HEK293 (cell line): ENCODE results near the gene CCDC175.

Source experiments
- EGR2 ChIP-seq: fragments of 450-650 bp; formaldehyde crosslinking; IDR thresholded peaks from 2 replicates; pipeline ENCODE4 v1.5.1; 2016; ENCODE audit warnings: low read depth, missing biosample characterization, missing genetic modification characterization
- MYNN ChIP-seq: fragments of 450-650 bp; formaldehyde crosslinking; IDR thresholded peaks from 2 replicates; pipeline ENCODE4 v1.5.1; 2016; ENCODE audit warnings: missing biosample characterization, missing genetic modification characterization, borderline replicate concordance
- YY1 ChIP-seq: fragments of 450-650 bp; formaldehyde crosslinking; IDR thresholded peaks from 2 replicates; pipeline ENCODE4 v1.5.1; 2018; ENCODE audit warnings: missing biosample characterization, missing genetic modification characterization
- ZNF121 ChIP-seq: fragments of 450-650 bp; formaldehyde crosslinking; IDR thresholded peaks from 2 replicates; pipeline ENCODE4 v1.5.1; 2016; ENCODE audit warnings: missing biosample characterization, missing genetic modification characterization
- ZNF558 ChIP-seq: fragments of 450-650 bp; formaldehyde crosslinking; IDR thresholded peaks from 2 replicates; pipeline ENCODE4 v1.5.1; 2016; ENCODE audit warnings: missing biosample characterization, missing genetic modification characterization
- ZNF629 ChIP-seq: fragments of 450-650 bp; formaldehyde crosslinking; IDR thresholded peaks from 2 replicates; pipeline ENCODE4 v1.5.1; 2017; ENCODE audit warnings: missing biosample characterization, missing genetic modification characterization
- TF ChIP-seq, protein P1 (sequence below): fragments of 450-650 bp; formaldehyde crosslinking; IDR thresholded peaks from 2 replicates; pipeline ENCODE4 v1.5.1; 2017; ENCODE audit warnings: missing biosample characterization, missing genetic modification characterization
- TF ChIP-seq, protein P2 (sequence below): fragments of 450-650 bp; formaldehyde crosslinking; IDR thresholded peaks from 2 replicates; pipeline ENCODE4 v1.5.1; 2016; ENCODE audit warnings: missing biosample characterization, missing genetic modification characterization
- TF ChIP-seq, protein P3 (sequence below): IDR thresholded peaks from 2 replicates; pipeline ENCODE4 v1.6.1; 2011; ENCODE audit warnings: mild to moderate bottlenecking, low read depth, low read length, borderline replicate concordance
- TF ChIP-seq, protein P4 (sequence below): fragments of 450-650 bp; formaldehyde crosslinking; IDR thresholded peaks from 2 replicates; pipeline ENCODE4 v1.5.1; 2016; ENCODE audit warnings: missing biosample characterization, missing genetic modification characterization
- TF ChIP-seq, protein P5 (sequence below): fragments of 450-650 bp; formaldehyde crosslinking; IDR thresholded peaks from 2 replicates; pipeline ENCODE4 v1.5.1; 2017; ENCODE audit warnings: missing biosample characterization, missing genetic modification characterization

DNA sequence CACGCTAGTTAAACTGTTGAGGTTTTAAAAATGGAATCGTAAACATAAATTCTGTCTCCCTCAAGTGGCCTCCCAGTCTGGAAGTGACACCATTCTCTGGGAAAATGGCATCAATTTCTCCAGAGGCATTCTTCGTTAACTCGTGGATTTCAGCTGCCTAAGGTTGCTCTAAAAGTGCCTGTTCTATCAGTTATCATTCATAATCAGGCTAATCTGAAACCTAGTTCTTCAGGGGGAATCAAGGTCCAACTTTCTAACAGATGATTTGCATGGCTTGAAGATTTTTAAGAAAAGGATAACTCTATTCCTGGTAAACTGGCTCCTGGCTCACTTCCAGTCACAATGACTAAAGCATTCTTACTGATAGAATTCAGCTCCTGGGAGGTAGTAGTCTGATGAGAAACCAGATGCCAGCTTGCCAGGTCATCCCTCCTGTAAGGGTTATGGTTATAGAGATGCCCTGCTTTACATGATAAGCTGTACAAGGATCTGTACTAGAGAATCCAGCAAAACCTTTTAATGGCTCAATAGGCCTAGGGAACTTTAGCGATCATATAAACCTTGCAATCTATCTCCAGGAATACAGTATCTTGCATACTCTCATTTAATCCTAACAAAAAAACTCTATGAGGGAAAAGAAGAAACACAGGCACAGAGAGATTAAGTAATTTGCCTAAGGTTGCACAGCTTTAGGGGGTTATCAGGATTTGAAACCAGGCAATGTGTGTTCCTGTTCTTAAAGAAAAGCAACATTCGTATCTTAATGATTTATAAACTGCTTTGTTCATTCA is 93.9 kb downstream of the CCDC175 start:
- TF ChIP-seq, protein P1, sequence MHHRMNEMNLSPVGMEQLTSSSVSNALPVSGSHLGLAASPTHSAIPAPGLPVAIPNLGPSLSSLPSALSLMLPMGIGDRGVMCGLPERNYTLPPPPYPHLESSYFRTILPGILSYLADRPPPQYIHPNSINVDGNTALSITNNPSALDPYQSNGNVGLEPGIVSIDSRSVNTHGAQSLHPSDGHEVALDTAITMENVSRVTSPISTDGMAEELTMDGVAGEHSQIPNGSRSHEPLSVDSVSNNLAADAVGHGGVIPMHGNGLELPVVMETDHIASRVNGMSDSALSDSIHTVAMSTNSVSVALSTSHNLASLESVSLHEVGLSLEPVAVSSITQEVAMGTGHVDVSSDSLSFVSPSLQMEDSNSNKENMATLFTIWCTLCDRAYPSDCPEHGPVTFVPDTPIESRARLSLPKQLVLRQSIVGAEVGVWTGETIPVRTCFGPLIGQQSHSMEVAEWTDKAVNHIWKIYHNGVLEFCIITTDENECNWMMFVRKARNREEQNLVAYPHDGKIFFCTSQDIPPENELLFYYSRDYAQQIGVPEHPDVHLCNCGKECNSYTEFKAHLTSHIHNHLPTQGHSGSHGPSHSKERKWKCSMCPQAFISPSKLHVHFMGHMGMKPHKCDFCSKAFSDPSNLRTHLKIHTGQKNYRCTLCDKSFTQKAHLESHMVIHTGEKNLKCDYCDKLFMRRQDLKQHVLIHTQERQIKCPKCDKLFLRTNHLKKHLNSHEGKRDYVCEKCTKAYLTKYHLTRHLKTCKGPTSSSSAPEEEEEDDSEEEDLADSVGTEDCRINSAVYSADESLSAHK (tag by site-specific recombination): no peak
- TF ChIP-seq, protein P2, sequence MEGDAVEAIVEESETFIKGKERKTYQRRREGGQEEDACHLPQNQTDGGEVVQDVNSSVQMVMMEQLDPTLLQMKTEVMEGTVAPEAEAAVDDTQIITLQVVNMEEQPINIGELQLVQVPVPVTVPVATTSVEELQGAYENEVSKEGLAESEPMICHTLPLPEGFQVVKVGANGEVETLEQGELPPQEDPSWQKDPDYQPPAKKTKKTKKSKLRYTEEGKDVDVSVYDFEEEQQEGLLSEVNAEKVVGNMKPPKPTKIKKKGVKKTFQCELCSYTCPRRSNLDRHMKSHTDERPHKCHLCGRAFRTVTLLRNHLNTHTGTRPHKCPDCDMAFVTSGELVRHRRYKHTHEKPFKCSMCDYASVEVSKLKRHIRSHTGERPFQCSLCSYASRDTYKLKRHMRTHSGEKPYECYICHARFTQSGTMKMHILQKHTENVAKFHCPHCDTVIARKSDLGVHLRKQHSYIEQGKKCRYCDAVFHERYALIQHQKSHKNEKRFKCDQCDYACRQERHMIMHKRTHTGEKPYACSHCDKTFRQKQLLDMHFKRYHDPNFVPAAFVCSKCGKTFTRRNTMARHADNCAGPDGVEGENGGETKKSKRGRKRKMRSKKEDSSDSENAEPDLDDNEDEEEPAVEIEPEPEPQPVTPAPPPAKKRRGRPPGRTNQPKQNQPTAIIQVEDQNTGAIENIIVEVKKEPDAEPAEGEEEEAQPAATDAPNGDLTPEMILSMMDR (tag by site-specific recombination): no peak
- TF ChIP-seq, protein P3, sequence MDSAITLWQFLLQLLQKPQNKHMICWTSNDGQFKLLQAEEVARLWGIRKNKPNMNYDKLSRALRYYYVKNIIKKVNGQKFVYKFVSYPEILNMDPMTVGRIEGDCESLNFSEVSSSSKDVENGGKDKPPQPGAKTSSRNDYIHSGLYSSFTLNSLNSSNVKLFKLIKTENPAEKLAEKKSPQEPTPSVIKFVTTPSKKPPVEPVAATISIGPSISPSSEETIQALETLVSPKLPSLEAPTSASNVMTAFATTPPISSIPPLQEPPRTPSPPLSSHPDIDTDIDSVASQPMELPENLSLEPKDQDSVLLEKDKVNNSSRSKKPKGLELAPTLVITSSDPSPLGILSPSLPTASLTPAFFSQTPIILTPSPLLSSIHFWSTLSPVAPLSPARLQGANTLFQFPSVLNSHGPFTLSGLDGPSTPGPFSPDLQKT: no peak
- TF ChIP-seq EGR2 (no peak), ZNF121 (tag by site-specific recombination) (no peak), MYNN (tag by site-specific recombination) (no peak), ZNF629 (tag by site-specific recombination) (no peak), YY1 (tag by site-specific recombination) (no peak), ZNF558 (tag by site-specific recombination) (no peak)
- TF ChIP-seq, protein P4, sequence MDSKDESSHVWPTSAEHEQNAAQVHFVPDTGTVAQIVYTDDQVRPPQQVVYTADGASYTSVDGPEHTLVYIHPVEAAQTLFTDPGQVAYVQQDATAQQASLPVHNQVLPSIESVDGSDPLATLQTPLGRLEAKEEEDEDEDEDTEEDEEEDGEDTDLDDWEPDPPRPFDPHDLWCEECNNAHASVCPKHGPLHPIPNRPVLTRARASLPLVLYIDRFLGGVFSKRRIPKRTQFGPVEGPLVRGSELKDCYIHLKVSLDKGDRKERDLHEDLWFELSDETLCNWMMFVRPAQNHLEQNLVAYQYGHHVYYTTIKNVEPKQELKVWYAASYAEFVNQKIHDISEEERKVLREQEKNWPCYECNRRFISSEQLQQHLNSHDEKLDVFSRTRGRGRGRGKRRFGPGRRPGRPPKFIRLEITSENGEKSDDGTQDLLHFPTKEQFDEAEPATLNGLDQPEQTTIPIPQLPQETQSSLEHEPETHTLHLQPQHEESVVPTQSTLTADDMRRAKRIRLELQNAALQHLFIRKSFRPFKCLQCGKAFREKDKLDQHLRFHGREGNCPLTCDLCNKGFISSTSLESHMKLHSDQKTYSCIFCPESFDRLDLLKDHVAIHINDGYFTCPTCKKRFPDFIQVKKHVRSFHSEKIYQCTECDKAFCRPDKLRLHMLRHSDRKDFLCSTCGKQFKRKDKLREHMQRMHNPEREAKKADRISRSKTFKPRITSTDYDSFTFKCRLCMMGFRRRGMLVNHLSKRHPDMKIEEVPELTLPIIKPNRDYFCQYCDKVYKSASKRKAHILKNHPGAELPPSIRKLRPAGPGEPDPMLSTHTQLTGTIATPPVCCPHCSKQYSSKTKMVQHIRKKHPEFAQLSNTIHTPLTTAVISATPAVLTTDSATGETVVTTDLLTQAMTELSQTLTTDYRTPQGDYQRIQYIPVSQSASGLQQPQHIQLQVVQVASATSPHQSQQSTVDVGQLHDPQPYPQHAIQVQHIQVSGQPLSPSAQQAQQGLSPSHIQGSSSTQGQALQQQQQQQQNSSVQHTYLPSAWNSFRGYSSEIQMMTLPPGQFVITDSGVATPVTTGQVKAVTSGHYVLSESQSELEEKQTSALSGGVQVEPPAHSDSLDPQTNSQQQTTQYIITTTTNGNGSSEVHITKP: no peak
- TF ChIP-seq, protein P5, sequence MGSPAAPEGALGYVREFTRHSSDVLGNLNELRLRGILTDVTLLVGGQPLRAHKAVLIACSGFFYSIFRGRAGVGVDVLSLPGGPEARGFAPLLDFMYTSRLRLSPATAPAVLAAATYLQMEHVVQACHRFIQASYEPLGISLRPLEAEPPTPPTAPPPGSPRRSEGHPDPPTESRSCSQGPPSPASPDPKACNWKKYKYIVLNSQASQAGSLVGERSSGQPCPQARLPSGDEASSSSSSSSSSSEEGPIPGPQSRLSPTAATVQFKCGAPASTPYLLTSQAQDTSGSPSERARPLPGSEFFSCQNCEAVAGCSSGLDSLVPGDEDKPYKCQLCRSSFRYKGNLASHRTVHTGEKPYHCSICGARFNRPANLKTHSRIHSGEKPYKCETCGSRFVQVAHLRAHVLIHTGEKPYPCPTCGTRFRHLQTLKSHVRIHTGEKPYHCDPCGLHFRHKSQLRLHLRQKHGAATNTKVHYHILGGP (tag by site-specific recombination): no peak
